Vagina (tissue), 2 donors: ENCODE measurements around the gene TRAPPC3L.

Experiments
- POLR2AphosphoS5 ChIP-seq, 2 donors: sonication (generic); formaldehyde crosslinking; IDR thresholded peaks; one replicate each; pipeline ENCODE4 v1.9.0; 2017; ENCODE audit warnings: antibody characterized with exemption in 2 of 2, mild to moderate bottlenecking in 2 of 2, low read depth in 1 of 2; ENCODE audit not compliant: insufficient read depth in 1 of 2
- TF ChIP-seq, protein P1 (sequence below), 3 experiments: fragments of 450-650 bp in 2 of 3; fragments of 200-600 bp in 1 of 3; sonication (generic) in 1 of 3; IDR thresholded peaks; one replicate each; pipeline ENCODE4 v1.5.1; 2017 to 2019; ENCODE audit warnings: antibody characterized with exemption in 3 of 3, mild to moderate bottlenecking in 2 of 3, moderate library complexity in 2 of 3

DNA sequence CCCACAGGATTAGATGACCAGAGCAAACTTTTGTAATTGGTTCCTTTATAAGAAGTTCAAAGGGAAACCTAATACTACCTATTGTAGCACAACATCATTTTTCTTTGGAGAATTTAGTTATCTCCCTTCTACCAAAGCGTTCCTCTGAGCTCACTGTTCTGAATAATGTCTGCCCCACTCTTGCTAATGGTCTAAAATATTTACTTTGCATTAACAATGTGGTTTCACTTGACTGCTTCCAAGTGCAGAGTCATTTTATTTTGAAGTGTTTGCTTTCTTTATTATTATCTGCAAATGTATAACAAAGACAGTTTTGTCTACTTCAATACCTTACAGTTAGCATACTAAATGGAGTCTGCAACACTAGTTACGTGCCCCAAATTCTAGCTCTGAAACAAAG is 15.0 kb downstream of the TRAPPC3L start:
- no peak for TF ChIP-seq POLR2AphosphoS5 (IDR thresholded peaks at IDR 0.05; ENCODE audit: insufficient read depth in 1 of 2, low read depth in 1 of 2)
- TF ChIP-seq, protein P1, sequence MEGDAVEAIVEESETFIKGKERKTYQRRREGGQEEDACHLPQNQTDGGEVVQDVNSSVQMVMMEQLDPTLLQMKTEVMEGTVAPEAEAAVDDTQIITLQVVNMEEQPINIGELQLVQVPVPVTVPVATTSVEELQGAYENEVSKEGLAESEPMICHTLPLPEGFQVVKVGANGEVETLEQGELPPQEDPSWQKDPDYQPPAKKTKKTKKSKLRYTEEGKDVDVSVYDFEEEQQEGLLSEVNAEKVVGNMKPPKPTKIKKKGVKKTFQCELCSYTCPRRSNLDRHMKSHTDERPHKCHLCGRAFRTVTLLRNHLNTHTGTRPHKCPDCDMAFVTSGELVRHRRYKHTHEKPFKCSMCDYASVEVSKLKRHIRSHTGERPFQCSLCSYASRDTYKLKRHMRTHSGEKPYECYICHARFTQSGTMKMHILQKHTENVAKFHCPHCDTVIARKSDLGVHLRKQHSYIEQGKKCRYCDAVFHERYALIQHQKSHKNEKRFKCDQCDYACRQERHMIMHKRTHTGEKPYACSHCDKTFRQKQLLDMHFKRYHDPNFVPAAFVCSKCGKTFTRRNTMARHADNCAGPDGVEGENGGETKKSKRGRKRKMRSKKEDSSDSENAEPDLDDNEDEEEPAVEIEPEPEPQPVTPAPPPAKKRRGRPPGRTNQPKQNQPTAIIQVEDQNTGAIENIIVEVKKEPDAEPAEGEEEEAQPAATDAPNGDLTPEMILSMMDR (IDR thresholded peaks at IDR 0.05), result no peak
